GM23338 (cell line): Measurements from ENCODE around the gene ART4. TPM values are rescaled to one million over a fixed set of nuclear protein-coding genes. Genes with fewer than 3 reads are reported as not detected.

Source experiments
- ATAC-seq: fragments of 200-7000 bp; cut with Tn5 transposase; 3 replicates; pipeline ENCODE4 v1.9.1; 2020
- DNase-seq: peaks from one replicate; pipeline ENCODE4 v3.0.0-alpha.2; 2015; ENCODE audit warnings: low spot score
- H2AFZ ChIP-seq: fragments of 200-600 bp; sonication (generic); 2 replicates; pipeline ENCODE4 v1.8.0; 2016; ENCODE audit warnings: antibody characterized with exemption, mild to moderate bottlenecking, moderate library complexity
- H3F3A ChIP-seq: fragments of 200-600 bp; sonication (generic); replicated peaks from 2 replicates; pipeline ENCODE4 v1.8.0; 2017; ENCODE audit warnings: antibody characterized with exemption, mixed run types, low read depth
- H3K27ac ChIP-seq: fragments of 200-600 bp; sonication (generic); 2 replicates; pipeline ENCODE4 v1.6.1; 2016; ENCODE audit warnings: low read depth
- H3K27me3 ChIP-seq: fragments of 200-600 bp; sonication (generic); 2 replicates; pipeline ENCODE4 v1.8.0; 2016; ENCODE audit warnings: mild to moderate bottlenecking, mixed run types, moderate library complexity; ENCODE audit not compliant: insufficient read depth
- H3K36me3 ChIP-seq: fragments of 200-600 bp; sonication (generic); 2 replicates; pipeline ENCODE4 v1.8.0; 2016; ENCODE audit warnings: mild to moderate bottlenecking; ENCODE audit not compliant: insufficient read depth
- H3K4me1 ChIP-seq: fragments of 200-600 bp; sonication (generic); 2 replicates; pipeline ENCODE4 v1.8.0; 2016; ENCODE audit warnings: mild to moderate bottlenecking, moderate library complexity; ENCODE audit not compliant: insufficient read depth
- H3K4me2 ChIP-seq: fragments of 200-600 bp; sonication (generic); 2 replicates; pipeline ENCODE4 v1.7.1; 2017; ENCODE audit warnings: mixed run types
- H3K4me3 ChIP-seq: fragments of 200-600 bp; sonication (generic); 2 replicates; pipeline ENCODE4 v1.6.1; 2016; ENCODE audit warnings: mixed run types
- H3K79me2 ChIP-seq: fragments of 200-600 bp; sonication (generic); replicated peaks from 2 replicates; pipeline ENCODE4 v1.8.0; 2017; ENCODE audit warnings: mild to moderate bottlenecking; ENCODE audit not compliant: insufficient read depth
- H3K9me2 ChIP-seq: fragments of 200-600 bp; sonication (generic); 2 replicates; pipeline ENCODE4 v1.8.0; 2017; ENCODE audit not compliant: insufficient read depth
- H4K20me1 ChIP-seq: fragments of 200-600 bp; sonication (generic); replicated peaks from 2 replicates; pipeline ENCODE4 v1.8.0; 2017; ENCODE audit warnings: mild to moderate bottlenecking; ENCODE audit not compliant: insufficient read depth
- H3K27ac Mint-ChIP-seq: 2 replicates; pipeline ENCODE4 v1.8.0; 2020; ENCODE audit warnings: inconsistent platforms, mild to moderate bottlenecking, moderate library complexity, mixed read lengths
- H3K27me3 Mint-ChIP-seq: 3 replicates; pipeline ENCODE4 v1.8.0; 2022; ENCODE audit warnings: low read depth, mild to moderate bottlenecking, moderate library complexity, mixed read lengths, inconsistent platforms; ENCODE audit not compliant: insufficient read depth, poor library complexity
- H3K36me3 Mint-ChIP-seq: 3 replicates; pipeline ENCODE4 v1.8.0; 2021; ENCODE audit warnings: low read depth, mild to moderate bottlenecking, inconsistent platforms, moderate library complexity, mixed read lengths
- H3K4me1 Mint-ChIP-seq: 3 replicates; pipeline ENCODE4 v1.8.0; 2020; ENCODE audit warnings: mild to moderate bottlenecking, inconsistent platforms, mixed read lengths
- H3K4me3 Mint-ChIP-seq: 3 replicates; pipeline ENCODE4 v1.8.0; 2021; ENCODE audit warnings: moderate library complexity, mild to moderate bottlenecking, inconsistent platforms, mixed read lengths
- H3K9me3 Mint-ChIP-seq: 3 replicates; pipeline ENCODE4 v1.8.0; 2020; ENCODE audit warnings: moderate library complexity, mild to moderate bottlenecking, inconsistent platforms, mixed read lengths
- CREB1 ChIP-seq: fragments of 250-450 bp; sonication (Bioruptor Pico); IDR thresholded peaks from 2 replicates; pipeline ENCODE4 v1.5.0; 2020; ENCODE audit warnings: low read depth, mild to moderate bottlenecking, moderate library complexity
- ETS1 ChIP-seq: IDR thresholded peaks from 2 replicates; pipeline ENCODE4 v1.6.1; 2016; ENCODE audit warnings: antibody characterized with exemption
- EZH2 ChIP-seq: fragments of 200-600 bp; sonication (generic); IDR thresholded peaks from one replicate; pipeline ENCODE4 v1.8.0; 2017; ENCODE audit warnings: antibody characterized with exemption, mild to moderate bottlenecking, low read depth; ENCODE audit not compliant: unreplicated experiment
- EZH2phosphoT487 ChIP-seq: fragments of 200-600 bp; sonication (generic); IDR thresholded peaks from one replicate; pipeline ENCODE4 v1.8.1; 2018; ENCODE audit warnings: antibody characterized with exemption; ENCODE audit not compliant: unreplicated experiment
- JUNB ChIP-seq: IDR thresholded peaks from one replicate; pipeline ENCODE4 v1.6.1; 2016; ENCODE audit warnings: antibody characterized with exemption; ENCODE audit not compliant: unreplicated experiment
- NANOG ChIP-seq: IDR thresholded peaks from 2 replicates; pipeline ENCODE4 v1.6.1; 2016; ENCODE audit warnings: antibody characterized with exemption, borderline replicate concordance
- POLR2AphosphoS5 ChIP-seq: IDR thresholded peaks from 2 replicates; pipeline ENCODE4 v1.6.1; 2016; ENCODE audit warnings: antibody characterized with exemption, low read depth
- REST ChIP-seq: IDR thresholded peaks from one replicate; pipeline ENCODE4 v1.6.1; 2018; ENCODE audit warnings: antibody characterized with exemption; ENCODE audit not compliant: unreplicated experiment
- STAT1 ChIP-seq: IDR thresholded peaks from one replicate; pipeline ENCODE4 v1.6.1; 2016; ENCODE audit warnings: antibody characterized with exemption; ENCODE audit not compliant: unreplicated experiment
- ZNF114 ChIP-seq: fragments of 250-450 bp; sonication (Bioruptor Pico); IDR thresholded peaks from 2 replicates; pipeline ENCODE4 v1.5.0; 2020; ENCODE audit warnings: mild to moderate bottlenecking, moderate library complexity
- ZNF331 ChIP-seq: fragments of 250-450 bp; sonication (Bioruptor Pico); IDR thresholded peaks from 2 replicates; pipeline ENCODE4 v1.5.0; 2020; ENCODE audit warnings: low read depth, mild to moderate bottlenecking, moderate library complexity
- polyA plus RNA-seq: library from polyadenylated mRNA; unstranded; fragments of >200 nt; fragmentation: Nextera tagmentation; extraction: Ambion mirVana; gene quantifications from 2 replicates; pipeline ENCODE4 v1.2.1, GENCODE V29; 2016
- total RNA-seq: library from RNA; depleted of rRNA; stranded (reverse); fragments of >200 nt; shearing (Covaris generic); gene quantifications from 2 replicates; pipeline ENCODE4 v1.2.3, GENCODE V29; 2014
- TF ChIP-seq, protein P1 (sequence below): fragments of 250-450 bp; sonication (Bioruptor Pico); IDR thresholded peaks from 2 replicates; pipeline ENCODE4 v1.5.0; 2020; ENCODE audit warnings: mild to moderate bottlenecking, moderate library complexity
- TF ChIP-seq, protein P2 (sequence below), 2 experiments: fragments of 200-600 bp in 1 of 2; sonication (generic) in 1 of 2; conservative IDR thresholded peaks; 2 replicates each; pipeline versions ENCODE4 v1.5.1 to v1.6.1; 2016 to 2017; ENCODE audit warnings: antibody characterized with exemption in 2 of 2, low read depth in 2 of 2, mild to moderate bottlenecking in 2 of 2, moderate library complexity in 1 of 2

The ART4 gene
- total and polyA plus RNA-seq, 2 experiments from 2014 or later, result 0.08 TPM; not detected in 1

GRCh38 chr12:14827043-14827442 lies 16.3 kb downstream of the ART4 start:
- no peaks in the 10 kb centered on the region for H3K36me3 ChIP-seq

More at GRCh38 chr12:14827043-14827442, 16.3 kb downstream of the ART4 start:
- Mint-ChIP-seq H3K4me3 (no peak overlapping the region), H3K36me3 (no peaks in the 10 kb centered on the region), H3K27ac (no peak overlapping the region), H3K9me3 (no peaks in the 10 kb centered on the region), H3K4me1 (peaks cover 6% of the 10 kb centered on the region; the same call in 2 of the 3 replicates), H3K27me3 (no peaks in the 10 kb centered on the region)
- ATAC-seq, result no peak
- no peak overlapping the region for H3K27ac ChIP-seq
- H4K20me1 ChIP-seq, result no peaks in the 10 kb centered on the region
- no peaks in the 10 kb centered on the region for H3F3A ChIP-seq
- H2AFZ ChIP-seq, result no peak overlapping the region
- DNase-seq, result no peak
- H3K4me1 ChIP-seq, result no peaks in the 10 kb centered on the region
- no peak overlapping the region for H3K4me2 ChIP-seq
- H3K9me2 ChIP-seq, result no peaks in the 10 kb centered on the region
- H3K27me3 ChIP-seq, result no peaks in the 10 kb centered on the region
- no peak for TF ChIP-seq CREB1
- TF ChIP-seq JUNB, result no peak
- TF ChIP-seq EZH2, result no peak
- no peak for TF ChIP-seq ETS1
- TF ChIP-seq, protein P1, sequence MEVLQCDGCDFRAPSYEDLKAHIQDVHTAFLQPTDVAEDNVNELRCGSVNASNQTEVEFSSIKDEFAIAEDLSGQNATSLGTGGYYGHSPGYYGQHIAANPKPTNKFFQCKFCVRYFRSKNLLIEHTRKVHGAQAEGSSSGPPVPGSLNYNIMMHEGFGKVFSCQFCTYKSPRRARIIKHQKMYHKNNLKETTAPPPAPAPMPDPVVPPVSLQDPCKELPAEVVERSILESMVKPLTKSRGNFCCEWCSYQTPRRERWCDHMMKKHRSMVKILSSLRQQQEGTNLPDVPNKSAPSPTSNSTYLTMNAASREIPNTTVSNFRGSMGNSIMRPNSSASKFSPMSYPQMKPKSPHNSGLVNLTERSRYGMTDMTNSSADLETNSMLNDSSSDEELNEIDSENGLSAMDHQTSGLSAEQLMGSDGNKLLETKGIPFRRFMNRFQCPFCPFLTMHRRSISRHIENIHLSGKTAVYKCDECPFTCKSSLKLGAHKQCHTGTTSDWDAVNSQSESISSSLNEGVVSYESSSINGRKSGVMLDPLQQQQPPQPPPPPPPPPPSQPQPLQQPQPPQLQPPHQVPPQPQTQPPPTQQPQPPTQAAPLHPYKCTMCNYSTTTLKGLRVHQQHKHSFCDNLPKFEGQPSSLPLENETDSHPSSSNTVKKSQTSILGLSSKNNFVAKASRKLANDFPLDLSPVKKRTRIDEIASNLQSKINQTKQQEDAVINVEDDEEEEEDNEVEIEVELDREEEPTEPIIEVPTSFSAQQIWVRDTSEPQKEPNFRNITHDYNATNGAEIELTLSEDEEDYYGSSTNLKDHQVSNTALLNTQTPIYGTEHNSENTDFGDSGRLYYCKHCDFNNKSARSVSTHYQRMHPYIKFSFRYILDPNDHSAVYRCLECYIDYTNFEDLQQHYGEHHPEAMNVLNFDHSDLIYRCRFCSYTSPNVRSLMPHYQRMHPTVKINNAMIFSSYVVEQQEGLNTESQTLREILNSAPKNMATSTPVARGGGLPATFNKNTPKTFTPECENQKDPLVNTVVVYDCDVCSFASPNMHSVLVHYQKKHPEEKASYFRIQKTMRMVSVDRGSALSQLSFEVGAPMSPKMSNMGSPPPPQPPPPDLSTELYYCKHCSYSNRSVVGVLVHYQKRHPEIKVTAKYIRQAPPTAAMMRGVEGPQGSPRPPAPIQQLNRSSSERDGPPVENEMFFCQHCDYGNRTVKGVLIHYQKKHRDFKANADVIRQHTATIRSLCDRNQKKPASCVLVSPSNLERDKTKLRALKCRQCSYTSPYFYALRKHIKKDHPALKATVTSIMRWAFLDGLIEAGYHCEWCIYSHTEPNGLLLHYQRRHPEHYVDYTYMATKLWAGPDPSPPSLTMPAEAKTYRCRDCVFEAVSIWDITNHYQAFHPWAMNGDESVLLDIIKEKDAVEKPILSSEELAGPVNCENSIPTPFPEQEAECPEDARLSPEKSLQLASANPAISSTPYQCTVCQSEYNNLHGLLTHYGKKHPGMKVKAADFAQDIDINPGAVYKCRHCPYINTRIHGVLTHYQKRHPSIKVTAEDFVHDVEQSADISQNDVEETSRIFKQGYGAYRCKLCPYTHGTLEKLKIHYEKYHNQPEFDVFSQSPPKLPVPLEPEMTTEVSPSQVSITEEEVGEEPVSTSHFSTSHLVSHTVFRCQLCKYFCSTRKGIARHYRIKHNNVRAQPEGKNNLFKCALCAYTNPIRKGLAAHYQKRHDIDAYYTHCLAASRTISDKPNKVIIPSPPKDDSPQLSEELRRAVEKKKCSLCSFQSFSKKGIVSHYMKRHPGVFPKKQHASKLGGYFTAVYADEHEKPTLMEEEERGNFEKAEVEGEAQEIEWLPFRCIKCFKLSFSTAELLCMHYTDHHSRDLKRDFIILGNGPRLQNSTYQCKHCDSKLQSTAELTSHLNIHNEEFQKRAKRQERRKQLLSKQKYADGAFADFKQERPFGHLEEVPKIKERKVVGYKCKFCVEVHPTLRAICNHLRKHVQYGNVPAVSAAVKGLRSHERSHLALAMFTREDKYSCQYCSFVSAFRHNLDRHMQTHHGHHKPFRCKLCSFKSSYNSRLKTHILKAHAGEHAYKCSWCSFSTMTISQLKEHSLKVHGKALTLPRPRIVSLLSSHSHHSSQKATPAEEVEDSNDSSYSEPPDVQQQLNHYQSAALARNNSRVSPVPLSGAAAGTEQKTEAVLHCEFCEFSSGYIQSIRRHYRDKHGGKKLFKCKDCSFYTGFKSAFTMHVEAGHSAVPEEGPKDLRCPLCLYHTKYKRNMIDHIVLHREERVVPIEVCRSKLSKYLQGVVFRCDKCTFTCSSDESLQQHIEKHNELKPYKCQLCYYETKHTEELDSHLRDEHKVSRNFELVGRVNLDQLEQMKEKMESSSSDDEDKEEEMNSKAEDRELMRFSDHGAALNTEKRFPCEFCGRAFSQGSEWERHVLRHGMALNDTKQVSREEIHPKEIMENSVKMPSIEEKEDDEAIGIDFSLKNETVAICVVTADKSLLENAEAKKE, result no peak
- no peak for TF ChIP-seq ZNF114 (CRISPR knock-in tag)
- TF ChIP-seq EZH2phosphoT487, result no peak
- TF ChIP-seq REST, result no peak
- no peak for TF ChIP-seq STAT1
- TF ChIP-seq, protein P2, sequence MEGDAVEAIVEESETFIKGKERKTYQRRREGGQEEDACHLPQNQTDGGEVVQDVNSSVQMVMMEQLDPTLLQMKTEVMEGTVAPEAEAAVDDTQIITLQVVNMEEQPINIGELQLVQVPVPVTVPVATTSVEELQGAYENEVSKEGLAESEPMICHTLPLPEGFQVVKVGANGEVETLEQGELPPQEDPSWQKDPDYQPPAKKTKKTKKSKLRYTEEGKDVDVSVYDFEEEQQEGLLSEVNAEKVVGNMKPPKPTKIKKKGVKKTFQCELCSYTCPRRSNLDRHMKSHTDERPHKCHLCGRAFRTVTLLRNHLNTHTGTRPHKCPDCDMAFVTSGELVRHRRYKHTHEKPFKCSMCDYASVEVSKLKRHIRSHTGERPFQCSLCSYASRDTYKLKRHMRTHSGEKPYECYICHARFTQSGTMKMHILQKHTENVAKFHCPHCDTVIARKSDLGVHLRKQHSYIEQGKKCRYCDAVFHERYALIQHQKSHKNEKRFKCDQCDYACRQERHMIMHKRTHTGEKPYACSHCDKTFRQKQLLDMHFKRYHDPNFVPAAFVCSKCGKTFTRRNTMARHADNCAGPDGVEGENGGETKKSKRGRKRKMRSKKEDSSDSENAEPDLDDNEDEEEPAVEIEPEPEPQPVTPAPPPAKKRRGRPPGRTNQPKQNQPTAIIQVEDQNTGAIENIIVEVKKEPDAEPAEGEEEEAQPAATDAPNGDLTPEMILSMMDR (conservative IDR thresholded peaks at IDR 0.05; ENCODE audit: low read depth in 2 of 2), result no peak
- TF ChIP-seq NANOG, result no peak
- no peak for TF ChIP-seq ZNF331 (CRISPR knock-in tag)
- TF ChIP-seq POLR2AphosphoS5, result no peak
- H3K4me3 ChIP-seq, result no peak overlapping the region
- no peaks in the 10 kb centered on the region for H3K79me2 ChIP-seq
